B cell (primary cell): ENCODE results near the gene GAP43. TPM values are rescaled to one million over a fixed set of nuclear protein-coding genes. Genes with fewer than 3 reads are reported as not detected.

Experiments
- ATAC-seq: fragments of 200-7000 bp; cut with Tn5 transposase; one replicate; pipeline ENCODE4 v1.10.0; 2021; ENCODE audit warnings: low read depth, mild to moderate bottlenecking, moderate number of reproducible peaks, moderate library complexity
- CTCF ChIA-PET: fragments of 350-600 bp; sonication (Branson Sonifier 250); formaldehyde crosslinking; loops from one replicate; lab custom pipeline; 2021; ENCODE audit warnings: antibody characterized with exemption, inconsistent platforms; lab: Charles Lee
- POLR2A ChIA-PET: fragments of 350-600 bp; sonication (Branson Sonifier 250); formaldehyde crosslinking; loops from one replicate; lab custom pipeline; 2021; ENCODE audit warnings: antibody characterized with exemption; lab: Charles Lee
- DNase-seq: peaks from one replicate; pipeline ENCODE4 v3.0.0; 2013
- H2AFZ ChIP-seq: 2 replicates; pipeline ENCODE4 v1.6.1; 2012; ENCODE audit warnings: mild to moderate bottlenecking, low read depth, low read length; ENCODE audit not compliant: insufficient read depth, poor library complexity, severe bottlenecking
- H3K27ac ChIP-seq, 2 donors: 1 replicate in 1 of 2; 2 replicates in 1 of 2; pipeline ENCODE4 v1.5.1; 2012 to 2013; ENCODE audit warnings: low read length in 2 of 2, mild to moderate bottlenecking in 2 of 2, moderate library complexity in 1 of 2
- H3K27me3 ChIP-seq, 4 experiments: fragments of 200-600 bp in 1 of 4; sonication (generic) in 1 of 4; replicated peaks in 1 of 4; 1 replicate in 2 of 4; 2 replicates in 2 of 4; pipeline versions ENCODE4 v1.6.1 to v1.7.0; 2013 to 2016; ENCODE audit warnings: low read length in 3 of 4, mild to moderate bottlenecking in 2 of 4, mixed read lengths in 1 of 4, moderate library complexity in 1 of 4; ENCODE audit not compliant: insufficient read depth in 4 of 4, control insufficient read depth in 3 of 4; ENCODE audit errors: control extremely low read depth in 1 of 4
- H3K36me3 ChIP-seq, 2 experiments: replicated peaks in 1 of 2; 1 replicate in 1 of 2; 2 replicates in 1 of 2; pipeline versions ENCODE4 v1.6.1 to v1.7.1; 2013; ENCODE audit warnings: low read length in 1 of 2; ENCODE audit not compliant: insufficient read depth in 2 of 2, control insufficient read depth in 1 of 2; ENCODE audit errors: control extremely low read depth in 1 of 2, extremely low read depth in 1 of 2
- H3K4me1 ChIP-seq, 2 donors: fragments of 200-600 bp in 1 of 2; sonication (generic) in 1 of 2; 1 replicate in 1 of 2; 2 replicates in 1 of 2; pipeline versions ENCODE4 v1.5.1 to v1.6.1; 2013 to 2017; ENCODE audit warnings: low read length in 2 of 2; ENCODE audit not compliant: control insufficient read depth in 2 of 2, insufficient read depth in 2 of 2
- H3K4me2 ChIP-seq: replicated peaks from 2 replicates; pipeline ENCODE3; 2012; ENCODE audit warnings: mild to moderate bottlenecking, low read depth, low read length; ENCODE audit not compliant: poor library complexity, severe bottlenecking
- H3K4me3 ChIP-seq, 5 experiments: fragments of 200-600 bp in 1 of 5; sonication (generic) in 1 of 5; 1 replicate in 3 of 5; 2 replicates in 2 of 5; pipeline versions ENCODE4 v1.5.1 to v1.7.0; 2011 to 2016; ENCODE audit warnings: low read length in 4 of 5, mild to moderate bottlenecking in 4 of 5, low read depth in 2 of 5, control low read depth in 1 of 5, moderate library complexity in 1 of 5; ENCODE audit not compliant: insufficient read depth in 1 of 5; ENCODE audit errors: control extremely low read depth in 1 of 5, extremely low read depth in 1 of 5
- H3K79me2 ChIP-seq: fragments of 200-600 bp; sonication (generic); one replicate; pipeline ENCODE4 v1.6.0; 2016; ENCODE audit warnings: low read length; ENCODE audit not compliant: control insufficient read depth, insufficient read depth
- H3K9ac ChIP-seq: fragments of 200-600 bp; sonication (generic); 2 replicates; pipeline ENCODE4 v1.6.1; 2017; ENCODE audit warnings: mild to moderate bottlenecking, low read length, moderate library complexity
- H3K9me3 ChIP-seq, 3 donors: one replicate each; pipeline versions ENCODE4 v1.6.1 to v1.7.1; 2013; ENCODE audit warnings: low read length in 2 of 3; ENCODE audit not compliant: control insufficient read depth in 2 of 3, insufficient read depth in 1 of 3; ENCODE audit errors: control extremely low read depth in 1 of 3
- H4K20me1 ChIP-seq: 2 replicates; pipeline ENCODE4 v1.6.0; 2012; ENCODE audit warnings: mild to moderate bottlenecking, low read length; ENCODE audit not compliant: insufficient read depth, control insufficient read depth, poor library complexity, severe bottlenecking
- H3K27ac Mint-ChIP-seq: one replicate; pipeline ENCODE4 v1.8.0; 2021; ENCODE audit warnings: mixed read lengths
- H3K27me3 Mint-ChIP-seq: one replicate; pipeline ENCODE4 v1.8.0; 2021; ENCODE audit warnings: mixed read lengths
- H3K4me1 Mint-ChIP-seq: one replicate; pipeline ENCODE4 v1.8.0; 2021; ENCODE audit warnings: mixed read lengths
- H3K4me3 Mint-ChIP-seq: one replicate; pipeline ENCODE4 v1.8.0; 2021; ENCODE audit warnings: mixed read lengths
- H3K9me3 Mint-ChIP-seq: one replicate; pipeline ENCODE4 v1.8.0; 2022; ENCODE audit warnings: mixed read lengths; ENCODE audit not compliant: insufficient read depth
- EZH2 ChIP-seq: IDR thresholded peaks from 2 replicates; pipeline ENCODE4 v1.6.1; 2012; ENCODE audit warnings: borderline replicate concordance, low read depth, mild to moderate bottlenecking, moderate library complexity, low read length; ENCODE audit not compliant: insufficient read depth, poor library complexity, severe bottlenecking
- WGBS: methylation state at CpG from one replicate; pipeline ENCODE4 v1.1.5; 2013; ENCODE audit warnings: missing lambda C conversion rate; ENCODE audit not compliant: insufficient coverage; 5-methylcytosine and 5-hydroxymethylcytosine counted together
- intact Hi-C: fragments of 100-400 bp; cut with micrococcal nuclease; formaldehyde crosslinking; loops from one replicate; pipeline ENCODE4 v1.10.0; 2022
- polyA plus RNA-seq: library from polyadenylated mRNA; depleted of rRNA; stranded (reverse); fragments of >200 nt; gene quantifications from 2 replicates; pipeline ENCODE4 v1.2.3, GENCODE V29; 2012
- total RNA-seq, 2 donors: library from RNA; stranded (reverse); fragments of 120-200 nt in 1 of 2; gene quantifications; 1 replicate in 1 of 2; 2 replicates in 1 of 2; pipeline versions ENCODE4 v1.2.3 to v1.2.4, GENCODE V29; 2013 to 2022
- TF ChIP-seq, protein P1 (sequence below): fragments of 200-600 bp; IDR thresholded peaks from one replicate; pipeline ENCODE4 v1.8.0; 2022; ENCODE audit warnings: antibody characterized with exemption, mild to moderate bottlenecking

The GAP43 gene
- total and polyA plus RNA-seq, 2 donors (not counting 1 experiment from before 2014, with no cell fraction given): 0.04 TPM; not detected in 1

DNA sequence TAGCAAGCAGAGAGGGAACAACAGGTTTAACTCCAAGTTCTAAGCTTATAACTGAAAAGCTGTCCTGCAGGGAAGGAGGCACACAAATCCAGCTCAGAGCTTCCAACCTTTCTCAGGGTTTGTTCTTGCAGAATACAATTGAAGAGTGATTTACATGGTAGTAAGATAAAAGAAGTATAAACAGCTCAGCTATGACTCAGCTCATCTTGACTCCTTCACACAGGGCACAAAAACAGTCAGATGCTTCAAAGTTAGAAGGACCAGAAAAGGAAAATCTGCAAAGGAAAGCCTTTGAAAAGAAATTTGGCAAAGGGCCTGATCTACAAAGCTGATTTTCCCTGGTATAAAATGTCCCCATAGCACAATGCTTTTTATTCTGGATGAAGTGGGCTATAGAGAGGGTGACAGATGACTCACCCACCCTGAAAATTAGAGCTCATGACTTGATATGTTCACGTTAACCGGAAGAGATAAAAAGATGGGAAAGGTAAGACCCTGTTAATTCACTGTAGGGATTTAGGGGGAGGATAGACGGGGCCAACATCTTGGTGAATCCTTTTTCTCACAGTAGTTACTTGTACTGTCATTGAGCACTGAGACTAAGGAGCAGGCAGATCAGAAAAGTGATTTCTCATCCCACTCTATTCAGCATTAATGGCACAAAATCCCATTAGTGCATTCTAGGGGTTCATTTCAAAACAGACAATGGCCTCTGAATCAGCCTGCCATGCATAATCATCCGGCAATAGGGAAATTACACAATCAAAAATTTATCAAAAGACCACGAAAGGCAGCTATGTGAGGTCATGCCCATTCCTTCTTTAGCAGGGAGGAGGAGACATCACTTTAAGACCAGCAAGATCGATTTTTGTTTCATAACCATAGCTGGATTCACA is 143.5 kb downstream of the GAP43 start:
- no peak for ATAC-seq
- no peaks in the 10 kb centered on the region for H3K36me3 ChIP-seq
- no peaks in the 10 kb centered on the region for H4K20me1 ChIP-seq
- no peak overlapping the region for H3K4me3 ChIP-seq
- peaks cover 18% of the 10 kb centered on the region for H3K27me3 Mint-ChIP-seq
- no peak overlapping the region for H3K4me2 ChIP-seq
- ChIA-PET CTCF (interaction anchor here (1.0 kb wide), 1 partner anchor 9 kb away, joined by 3 read pairs; no protein-coding TSS in a partner anchor), POLR2A (no interaction called here)
- H3K27ac Mint-ChIP-seq: no peak overlapping the region
- no peaks in the 10 kb centered on the region for H3K4me1 Mint-ChIP-seq
- intact Hi-C loops: loop anchor here (10.0 kb wide), 1 partner anchor 52 kb away; no protein-coding TSS in a partner anchor
- WGBS: 92% methylated on average over 4 of the region's 6 CpGs
- peaks cover 0 to 3% (median 0%) of the 10 kb centered on the region in 4 experiments for H3K27me3 ChIP-seq
- no peak overlapping the region for H3K4me3 Mint-ChIP-seq
- H3K79me2 ChIP-seq: no peaks in the 10 kb centered on the region
- no peak overlapping the region for H3K9ac ChIP-seq
- H3K9me3 ChIP-seq: no peaks in the 10 kb centered on the region
- no peaks in the 10 kb centered on the region for H3K9me3 Mint-ChIP-seq
- no peaks in the 10 kb centered on the region for H3K4me1 ChIP-seq
- H3K27ac ChIP-seq: no peak overlapping the region
- no peak for DNase-seq
- TF ChIP-seq EZH2: no peak
- TF ChIP-seq, protein P1, sequence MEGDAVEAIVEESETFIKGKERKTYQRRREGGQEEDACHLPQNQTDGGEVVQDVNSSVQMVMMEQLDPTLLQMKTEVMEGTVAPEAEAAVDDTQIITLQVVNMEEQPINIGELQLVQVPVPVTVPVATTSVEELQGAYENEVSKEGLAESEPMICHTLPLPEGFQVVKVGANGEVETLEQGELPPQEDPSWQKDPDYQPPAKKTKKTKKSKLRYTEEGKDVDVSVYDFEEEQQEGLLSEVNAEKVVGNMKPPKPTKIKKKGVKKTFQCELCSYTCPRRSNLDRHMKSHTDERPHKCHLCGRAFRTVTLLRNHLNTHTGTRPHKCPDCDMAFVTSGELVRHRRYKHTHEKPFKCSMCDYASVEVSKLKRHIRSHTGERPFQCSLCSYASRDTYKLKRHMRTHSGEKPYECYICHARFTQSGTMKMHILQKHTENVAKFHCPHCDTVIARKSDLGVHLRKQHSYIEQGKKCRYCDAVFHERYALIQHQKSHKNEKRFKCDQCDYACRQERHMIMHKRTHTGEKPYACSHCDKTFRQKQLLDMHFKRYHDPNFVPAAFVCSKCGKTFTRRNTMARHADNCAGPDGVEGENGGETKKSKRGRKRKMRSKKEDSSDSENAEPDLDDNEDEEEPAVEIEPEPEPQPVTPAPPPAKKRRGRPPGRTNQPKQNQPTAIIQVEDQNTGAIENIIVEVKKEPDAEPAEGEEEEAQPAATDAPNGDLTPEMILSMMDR: no peak
- H2AFZ ChIP-seq: no peak overlapping the region

DNA sequence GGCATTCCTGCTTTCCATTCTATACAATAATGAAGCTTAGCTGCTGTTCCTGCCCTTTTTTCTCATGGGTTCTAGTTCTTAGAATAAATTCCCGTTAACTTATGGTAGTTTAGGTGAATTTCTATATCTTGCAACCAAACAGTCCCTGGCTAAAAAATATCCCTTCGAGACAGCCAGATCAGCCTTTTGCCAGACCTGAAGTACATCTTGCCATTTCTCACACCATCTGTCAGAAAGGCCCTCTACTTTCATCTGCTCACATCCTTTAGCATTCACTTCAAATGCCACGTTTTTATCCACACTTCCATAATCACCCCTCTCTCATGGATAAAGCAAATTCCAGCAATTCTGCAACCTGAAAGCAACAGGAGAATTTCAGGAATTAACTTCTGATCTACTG is 145.4 kb downstream of the GAP43 start:
- H3K4me3 Mint-ChIP-seq: no peak overlapping the region
- no peak overlapping the region for H3K4me3 ChIP-seq
- H3K9ac ChIP-seq: no peak overlapping the region
- no peak for ATAC-seq
- POLR2A ChIA-PET: no interaction called here
- DNase-seq: no peak
- 100% methylated on average over 1 of the region's 3 CpGs for WGBS
- H3K27me3 Mint-ChIP-seq: peaks cover 25% of the 10 kb centered on the region
- H3K9me3 Mint-ChIP-seq: no peaks in the 10 kb centered on the region
- no peaks in the 10 kb centered on the region for H3K79me2 ChIP-seq
- no peak overlapping the region for H2AFZ ChIP-seq
- no peaks in the 10 kb centered on the region for H3K4me1 ChIP-seq
- no peaks in the 10 kb centered on the region for H3K4me1 Mint-ChIP-seq
- H3K9me3 ChIP-seq: no peaks in the 10 kb centered on the region
- no peak overlapping the region for H3K27ac Mint-ChIP-seq
- H3K27me3 ChIP-seq: peaks cover 0 to 3% (median 0%) of the 10 kb centered on the region in 4 experiments
- no peaks in the 10 kb centered on the region for H3K36me3 ChIP-seq
- TF ChIP-seq, protein P1: no peak
- TF ChIP-seq EZH2: no peak
- H3K4me2 ChIP-seq: no peak overlapping the region
- intact Hi-C loops: loop anchor here (10.0 kb wide), 1 partner anchor 54 kb away; no protein-coding TSS in a partner anchor
- no peaks in the 10 kb centered on the region for H4K20me1 ChIP-seq
- CTCF ChIA-PET: interaction anchor here (1.0 kb wide), 1 partner anchor 16 kb away, joined by 4 read pairs; no protein-coding TSS in a partner anchor
- H3K27ac ChIP-seq: no peak overlapping the region
